Measurements from ENCODE around the gene FETUB.
"Not testable (repeated sequence)": the region's sequence is repeated elsewhere in the genome, so short reads cannot be mapped to it uniquely, and the experiment has no call there.

Gene FETUB

GRCh38 chr3:186630950-186631641 lies 9.1 kb upstream of the FETUB start:
- no peaks in the 10 kb centered on the region for H3K36me3 Mint-ChIP-seq (ENCODE audit: insufficient read depth)
- H3K9me3 Mint-ChIP-seq, result no peaks in the 10 kb centered on the region
- H3K27me3 Mint-ChIP-seq, result peaks cover 17% of the 10 kb centered on the region
- DNase-seq (ENCODE audit: low spot score in 2 of 2) (no peak), ATAC-seq (replicated peaks; ENCODE audit: extremely low read depth, poor library complexity, severe bottlenecking) (no peak)
- H3K4me1 Mint-ChIP-seq, result no peaks in the 10 kb centered on the region
- H3K27ac Mint-ChIP-seq (ENCODE audit: low read depth), result no peak overlapping the region
- no peak overlapping the region for H3K4me3 Mint-ChIP-seq

GRCh38 chr3:186633481-186633880 lies 6.7 kb upstream of the FETUB start:
- H3K9me3 Mint-ChIP-seq, result no peaks in the 10 kb centered on the region
- no peak for ATAC-seq (replicated peaks; ENCODE audit: extremely low read depth, poor library complexity, severe bottlenecking)

GRCh38 chr3:186634207-186634606 lies 6.0 kb upstream of the FETUB start:
- not testable (repeated sequence) for ATAC-seq (replicated peaks; ENCODE audit: extremely low read depth, poor library complexity, severe bottlenecking); DNase-seq (ENCODE audit: low spot score in 2 of 2); H3K27ac Mint-ChIP-seq (ENCODE audit: low read depth); H3K4me3 Mint-ChIP-seq; H3K4me1 Mint-ChIP-seq; H3K36me3 Mint-ChIP-seq (ENCODE audit: insufficient read depth); H3K9me3 Mint-ChIP-seq
- peaks cover 42% of the 10 kb centered on the region for H3K27me3 Mint-ChIP-seq

More at GRCh38 chr3:186633481-186633880, 6.7 kb upstream of the FETUB start:
- Mint-ChIP-seq H3K4me1 (no peaks in the 10 kb centered on the region), H3K27me3 (peaks cover 35% of the 10 kb centered on the region), H3K27ac (ENCODE audit: low read depth) (no peak overlapping the region), H3K36me3 (ENCODE audit: insufficient read depth) (no peaks in the 10 kb centered on the region), H3K4me3 (no peak overlapping the region)
- DNase-seq (ENCODE audit: low spot score in 2 of 2), result no peak

GRCh38 chr3:186635532-186635931 lies 4.7 kb upstream of the FETUB start:
- no peaks in the 10 kb centered on the region for H3K4me1 Mint-ChIP-seq
- no peaks in the 10 kb centered on the region for H3K9me3 Mint-ChIP-seq
- H3K27ac Mint-ChIP-seq (ENCODE audit: low read depth), result no peak overlapping the region
- H3K36me3 Mint-ChIP-seq (ENCODE audit: insufficient read depth), result no peaks in the 10 kb centered on the region
- peaks cover 40% of the 10 kb centered on the region for H3K27me3 Mint-ChIP-seq
- H3K4me3 Mint-ChIP-seq, result no peak overlapping the region
- ATAC-seq (replicated peaks; ENCODE audit: extremely low read depth, poor library complexity, severe bottlenecking) (no peak), DNase-seq (ENCODE audit: low spot score in 2 of 2) (no peak)

- no peak overlapping the region for H3K4me3 Mint-ChIP-seq
- ATAC-seq (replicated peaks; ENCODE audit: extremely low read depth, poor library complexity, severe bottlenecking) (no peak), DNase-seq (ENCODE audit: low spot score in 2 of 2) (no peak)
- H3K36me3 Mint-ChIP-seq (ENCODE audit: insufficient read depth), result no peaks in the 10 kb centered on the region
- H3K4me1 Mint-ChIP-seq, result no peaks in the 10 kb centered on the region
- H3K27ac Mint-ChIP-seq (ENCODE audit: low read depth), result no peak overlapping the region
- no peaks in the 10 kb centered on the region for H3K9me3 Mint-ChIP-seq
- H3K27me3 Mint-ChIP-seq, result peaks cover 42% of the 10 kb centered on the region
These were observed 3.7 kb upstream of the FETUB start for GRCh38 chr3:186636536-186636935.

- no peak overlapping the region for H3K27ac Mint-ChIP-seq (ENCODE audit: low read depth)
- H3K9me3 Mint-ChIP-seq, result no peaks in the 10 kb centered on the region
- H3K4me3 Mint-ChIP-seq, result no peak overlapping the region
- H3K27me3 Mint-ChIP-seq, result peaks cover 45% of the 10 kb centered on the region
- no peaks in the 10 kb centered on the region for H3K4me1 Mint-ChIP-seq
- DNase-seq (ENCODE audit: low spot score in 2 of 2), result no peak
- no peaks in the 10 kb centered on the region for H3K36me3 Mint-ChIP-seq (ENCODE audit: insufficient read depth)
- ATAC-seq (replicated peaks; ENCODE audit: extremely low read depth, poor library complexity, severe bottlenecking), result no peak
These were observed 2.5 kb upstream of the FETUB start for GRCh38 chr3:186637686-186638085.

GRCh38 chr3:186638259-186638658 lies 1.9 kb upstream of the FETUB start:
- Mint-ChIP-seq H3K27me3 (peaks cover 45% of the 10 kb centered on the region), H3K9me3 (no peaks in the 10 kb centered on the region), H3K27ac (ENCODE audit: low read depth) (no peak overlapping the region), H3K36me3 (ENCODE audit: insufficient read depth) (no peaks in the 10 kb centered on the region), H3K4me1 (no peaks in the 10 kb centered on the region), H3K4me3 (no peak overlapping the region)
- ATAC-seq (replicated peaks; ENCODE audit: extremely low read depth, poor library complexity, severe bottlenecking) (no peak), DNase-seq (ENCODE audit: low spot score in 2 of 2) (no peak)

GRCh38 chr3:186640473-186640818 lies 247 bp downstream of the FETUB start:
- no peaks in the 10 kb centered on the region for H3K4me1 Mint-ChIP-seq
- H3K36me3 Mint-ChIP-seq (ENCODE audit: insufficient read depth), result peaks cover 2% of the 10 kb centered on the region
- no peak for DNase-seq (ENCODE audit: low spot score in 2 of 2)
- peaks cover 63% of the 10 kb centered on the region for H3K27me3 Mint-ChIP-seq
- no peak overlapping the region for H3K27ac Mint-ChIP-seq (ENCODE audit: low read depth)
- H3K4me3 Mint-ChIP-seq, result no peak overlapping the region
- H3K9me3 Mint-ChIP-seq, result no peaks in the 10 kb centered on the region
- ATAC-seq (replicated peaks; ENCODE audit: extremely low read depth, poor library complexity, severe bottlenecking), result no peak

GRCh38 chr3:186640929-186641328 lies 730 bp downstream of the FETUB start:
- H3K4me1 Mint-ChIP-seq, result no peaks in the 10 kb centered on the region
- H3K27ac Mint-ChIP-seq (ENCODE audit: low read depth), result no peak overlapping the region
- no peak overlapping the region for H3K4me3 Mint-ChIP-seq
- DNase-seq (ENCODE audit: low spot score in 2 of 2), result no peak
- H3K27me3 Mint-ChIP-seq, result peaks cover 68% of the 10 kb centered on the region
- no peaks in the 10 kb centered on the region for H3K9me3 Mint-ChIP-seq
- peaks cover 2% of the 10 kb centered on the region for H3K36me3 Mint-ChIP-seq (ENCODE audit: insufficient read depth)
- no peak for ATAC-seq (replicated peaks; ENCODE audit: extremely low read depth, poor library complexity, severe bottlenecking)

GRCh38 chr3:186642014-186642413 lies 1.8 kb downstream of the FETUB start:
- H3K9me3 Mint-ChIP-seq, result no peaks in the 10 kb centered on the region
- ATAC-seq (replicated peaks; ENCODE audit: extremely low read depth, poor library complexity, severe bottlenecking) (no peak), DNase-seq (ENCODE audit: low spot score in 2 of 2) (no peak)
- peaks cover 64% of the 10 kb centered on the region for H3K27me3 Mint-ChIP-seq
- no peak overlapping the region for H3K27ac Mint-ChIP-seq (ENCODE audit: low read depth)
- peaks cover 2% of the 10 kb centered on the region for H3K36me3 Mint-ChIP-seq (ENCODE audit: insufficient read depth)
- H3K4me3 Mint-ChIP-seq, result no peak overlapping the region
- H3K4me1 Mint-ChIP-seq, result no peaks in the 10 kb centered on the region

- H3K27me3 Mint-ChIP-seq, result peaks cover 55% of the 10 kb centered on the region
- no peaks in the 10 kb centered on the region for H3K4me1 Mint-ChIP-seq
- H3K27ac Mint-ChIP-seq (ENCODE audit: low read depth), result no peak overlapping the region
- no peak overlapping the region for H3K4me3 Mint-ChIP-seq
- peaks cover 2% of the 10 kb centered on the region for H3K36me3 Mint-ChIP-seq (ENCODE audit: insufficient read depth)
- DNase-seq (ENCODE audit: low spot score in 2 of 2) (no peak), ATAC-seq (replicated peaks; ENCODE audit: extremely low read depth, poor library complexity, severe bottlenecking) (no peak)
- no peaks in the 10 kb centered on the region for H3K9me3 Mint-ChIP-seq
These were observed 3.3 kb downstream of the FETUB start for GRCh38 chr3:186643493-186643892.

- ATAC-seq (replicated peaks; ENCODE audit: extremely low read depth, poor library complexity, severe bottlenecking) (no peak), DNase-seq (ENCODE audit: low spot score in 2 of 2) (no peak)
- H3K27ac Mint-ChIP-seq (ENCODE audit: low read depth), result no peak overlapping the region
- H3K27me3 Mint-ChIP-seq, result peaks cover 51% of the 10 kb centered on the region
- no peaks in the 10 kb centered on the region for H3K9me3 Mint-ChIP-seq
- no peaks in the 10 kb centered on the region for H3K4me1 Mint-ChIP-seq
- H3K36me3 Mint-ChIP-seq (ENCODE audit: insufficient read depth), result peaks cover 2% of the 10 kb centered on the region
- no peak overlapping the region for H3K4me3 Mint-ChIP-seq
These were observed 4.5 kb downstream of the FETUB start for GRCh38 chr3:186644683-186645082.

- DNase-seq (ENCODE audit: low spot score in 2 of 2) (no peak), ATAC-seq (replicated peaks; ENCODE audit: extremely low read depth, poor library complexity, severe bottlenecking) (no peak)
- H3K27me3 Mint-ChIP-seq, result peaks cover 44% of the 10 kb centered on the region
- H3K9me3 Mint-ChIP-seq, result no peaks in the 10 kb centered on the region
- no peaks in the 10 kb centered on the region for H3K4me1 Mint-ChIP-seq
- H3K27ac Mint-ChIP-seq (ENCODE audit: low read depth), result no peak overlapping the region
- no peak overlapping the region for H3K4me3 Mint-ChIP-seq
- peaks cover 2% of the 10 kb centered on the region for H3K36me3 Mint-ChIP-seq (ENCODE audit: insufficient read depth)
These were observed 5.9 kb downstream of the FETUB start for GRCh38 chr3:186646106-186646505.

Data from central memory CD8-positive, alpha-beta T cell (primary cell).